Neural progenitor cell (in vitro differentiated cells): ENCODE results near the gene CKMT2. TPM values are rescaled to one million over a fixed set of nuclear protein-coding genes. Genes with fewer than 3 reads are reported as not detected.

Experiments
- DNase-seq: peaks from one replicate; pipeline ENCODE4 v3.0.0-alpha.2; 2016; ENCODE audit warnings: low spot score
- H2AFZ ChIP-seq: fragments of 200-600 bp; sonication (generic); replicated peaks from 2 replicates; pipeline ENCODE4 v1.6.1; 2016; ENCODE audit warnings: antibody characterized with exemption
- H3F3A ChIP-seq: fragments of 200-600 bp; sonication (generic); 2 replicates; pipeline ENCODE4 v1.6.1; 2016; ENCODE audit warnings: antibody characterized with exemption, low read depth
- H3K27ac ChIP-seq: fragments of 200-600 bp; sonication (generic); 2 replicates; pipeline ENCODE4 v1.5.1; 2016; ENCODE audit warnings: mild to moderate bottlenecking
- H3K27me3 ChIP-seq: fragments of 200-600 bp; sonication (generic); 2 replicates; pipeline ENCODE4 v1.6.1; 2016; ENCODE audit warnings: mild to moderate bottlenecking, moderate library complexity
- H3K36me3 ChIP-seq: fragments of 200-600 bp; sonication (generic); 2 replicates; pipeline ENCODE4 v1.5.1; 2016
- H3K4me1 ChIP-seq: fragments of 200-600 bp; sonication (generic); 2 replicates; pipeline ENCODE4 v1.6.1; 2016; ENCODE audit warnings: mixed run types
- H3K4me2 ChIP-seq: fragments of 200-600 bp; sonication (generic); 2 replicates; pipeline ENCODE4 v1.6.1; 2016
- H3K4me3 ChIP-seq: fragments of 200-600 bp; sonication (generic); 2 replicates; pipeline ENCODE4 v1.5.1; 2016
- H3K79me2 ChIP-seq: fragments of 200-600 bp; sonication (generic); 2 replicates; pipeline ENCODE4 v1.6.1; 2016; ENCODE audit warnings: low read depth
- H3K9ac ChIP-seq: fragments of 200-600 bp; sonication (generic); 2 replicates; pipeline ENCODE4 v1.6.1; 2016
- H3K9me3 ChIP-seq: fragments of 200-600 bp; sonication (generic); 2 replicates; pipeline ENCODE4 v1.5.1; 2016; ENCODE audit warnings: low read depth
- H4K20me1 ChIP-seq: fragments of 200-600 bp; sonication (generic); 2 replicates; pipeline ENCODE4 v1.6.1; 2016; ENCODE audit warnings: low read depth
- H3K27ac Mint-ChIP-seq: 3 replicates; pipeline ENCODE4 v1.8.0; 2021; ENCODE audit warnings: mixed read lengths
- H3K27me3 Mint-ChIP-seq: 2 replicates; pipeline ENCODE4 v1.8.0; 2022; ENCODE audit warnings: low read depth, mild to moderate bottlenecking, inconsistent platforms, moderate library complexity, mixed read lengths; ENCODE audit not compliant: insufficient read depth
- H3K36me3 Mint-ChIP-seq: 3 replicates; pipeline ENCODE4 v1.8.0; 2021; ENCODE audit warnings: mixed read lengths
- H3K4me1 Mint-ChIP-seq: 3 replicates; pipeline ENCODE4 v1.8.0; 2021; ENCODE audit warnings: mixed read lengths
- H3K4me3 Mint-ChIP-seq: 3 replicates; pipeline ENCODE4 v1.8.0; 2021; ENCODE audit warnings: mild to moderate bottlenecking, moderate library complexity, mixed read lengths
- H3K9me3 Mint-ChIP-seq: 3 replicates; pipeline ENCODE4 v1.8.0; 2020; ENCODE audit warnings: mixed read lengths
- CTCF ChIP-seq: fragments of 200-600 bp; sonication (generic); IDR thresholded peaks from 2 replicates; pipeline ENCODE4 v1.5.1; 2017; ENCODE audit warnings: antibody characterized with exemption, mild to moderate bottlenecking
- EZH2 ChIP-seq: fragments of 200-600 bp; sonication (generic); IDR thresholded peaks from 2 replicates; pipeline ENCODE4 v1.6.1; 2017; ENCODE audit warnings: antibody characterized with exemption, mild to moderate bottlenecking, moderate library complexity
- EZH2phosphoT487 ChIP-seq: fragments of 200-600 bp; sonication (generic); IDR thresholded peaks from 2 replicates; pipeline ENCODE4 v1.6.1; 2017; ENCODE audit warnings: antibody characterized with exemption
- total RNA-seq: library from RNA; depleted of rRNA; stranded (reverse); fragments of >200 nt; gene quantifications from 2 replicates; pipeline ENCODE4 v1.2.3, GENCODE V29; 2015; ENCODE audit warnings: low replicate concordance

The CKMT2 gene
- total RNA-seq, 1 donor from 2014 or later: not detected

DNA sequence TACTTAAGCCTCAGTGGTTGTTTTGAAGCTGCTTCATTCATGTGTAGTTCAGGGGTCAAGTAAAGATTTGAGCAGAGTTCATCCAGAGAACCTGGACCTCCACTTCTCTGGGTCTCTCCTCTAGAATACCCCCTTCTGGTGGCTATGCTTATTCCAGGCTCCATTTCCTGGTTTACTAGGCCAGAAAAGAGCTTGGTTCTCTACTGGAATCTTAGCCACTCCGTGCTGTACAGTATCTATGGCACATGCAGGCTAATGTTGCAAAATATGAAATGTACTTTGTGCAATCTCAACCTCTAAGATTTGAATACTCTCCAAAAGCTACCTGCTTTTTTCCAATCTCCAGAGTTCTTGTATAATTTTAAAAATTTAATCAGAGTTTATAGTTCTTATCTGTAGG is 50.9 kb downstream of the CKMT2 start:
- H3K27me3 ChIP-seq: no peaks in the 10 kb centered on the region
- H3K4me3 ChIP-seq: no peak overlapping the region
- Mint-ChIP-seq H3K36me3 (peaks cover 15% of the 10 kb centered on the region), H3K4me3 (no peak overlapping the region), H3K4me1 (no peaks in the 10 kb centered on the region), H3K9me3 (peaks cover 23% of the 10 kb centered on the region), H3K27me3 (no peaks in the 10 kb centered on the region), H3K27ac (no peak overlapping the region)
- no peak overlapping the region for H2AFZ ChIP-seq
- no peaks in the 10 kb centered on the region for H3F3A ChIP-seq
- no peaks in the 10 kb centered on the region for H3K9me3 ChIP-seq
- H4K20me1 ChIP-seq: no peaks in the 10 kb centered on the region
- H3K4me1 ChIP-seq: no peaks in the 10 kb centered on the region
- no peak for TF ChIP-seq EZH2phosphoT487
- no peak for TF ChIP-seq CTCF
- TF ChIP-seq EZH2: no peak
- H3K9ac ChIP-seq: no peak overlapping the region
- no peak for DNase-seq
- no peak overlapping the region for H3K4me2 ChIP-seq
- no peak overlapping the region for H3K27ac ChIP-seq
- H3K36me3 ChIP-seq: peaks cover 6% of the 10 kb centered on the region
- peaks cover 66% of the 10 kb centered on the region for H3K79me2 ChIP-seq

- H2AFZ ChIP-seq: no peak overlapping the region
- H3K9me3 Mint-ChIP-seq: peaks cover 27% of the 10 kb centered on the region
- no peak overlapping the region for H3K4me3 ChIP-seq
- H3K9me3 ChIP-seq: no peaks in the 10 kb centered on the region
- H3K27ac ChIP-seq: no peak overlapping the region
- H3K36me3 Mint-ChIP-seq: peaks cover 18% of the 10 kb centered on the region
- no peak overlapping the region for H3K4me2 ChIP-seq
- H3K36me3 ChIP-seq: peaks cover 6% of the 10 kb centered on the region
- H3K27ac Mint-ChIP-seq: no peak overlapping the region
- TF ChIP-seq EZH2phosphoT487: no peak
- H3K4me3 Mint-ChIP-seq: no peak overlapping the region
- H4K20me1 ChIP-seq: no peaks in the 10 kb centered on the region
- no peaks in the 10 kb centered on the region for H3K4me1 ChIP-seq
- no peaks in the 10 kb centered on the region for H3K4me1 Mint-ChIP-seq
- H3K9ac ChIP-seq: no peak overlapping the region
- no peaks in the 10 kb centered on the region for H3K27me3 Mint-ChIP-seq
- no peaks in the 10 kb centered on the region for H3K27me3 ChIP-seq
- H3K79me2 ChIP-seq: peaks cover 87% of the 10 kb centered on the region
- H3F3A ChIP-seq: no peaks in the 10 kb centered on the region
- DNase-seq: peak; percentile 7
Observed at GRCh38 chr5:81286059-81286617, 53.0 kb downstream of the CKMT2 start.

GRCh38 chr5:81288021-81288433 is 54.9 kb downstream of the CKMT2 start:
- no peak for TF ChIP-seq CTCF
- TF ChIP-seq EZH2phosphoT487: no peak
- DNase-seq: no peak
- Histone ChIP-seq H3K9me3 (no peaks in the 10 kb centered on the region), H3K4me3 (no peak overlapping the region), H3K36me3 (peaks cover 5% of the 10 kb centered on the region), H3F3A (no peaks in the 10 kb centered on the region), H3K27me3 (no peaks in the 10 kb centered on the region), H3K4me1 (no peaks in the 10 kb centered on the region), H3K9ac (no peak overlapping the region), H3K79me2 (peaks cover 95% of the 10 kb centered on the region), H3K4me2 (no peak overlapping the region), H3K27ac (no peak overlapping the region), H2AFZ (no peak overlapping the region), H4K20me1 (no peaks in the 10 kb centered on the region)
- no peaks in the 10 kb centered on the region for H3K27me3 Mint-ChIP-seq
- peaks cover 36% of the 10 kb centered on the region for H3K9me3 Mint-ChIP-seq
- no peak overlapping the region for H3K27ac Mint-ChIP-seq
- peaks cover 29% of the 10 kb centered on the region for H3K36me3 Mint-ChIP-seq
- H3K4me1 Mint-ChIP-seq: no peaks in the 10 kb centered on the region
- H3K4me3 Mint-ChIP-seq: no peak overlapping the region

- Histone ChIP-seq H3F3A (no peaks in the 10 kb centered on the region), H3K9ac (no peak overlapping the region), H3K4me2 (no peak overlapping the region), H3K79me2 (peaks cover 98% of the 10 kb centered on the region), H3K4me1 (no peaks in the 10 kb centered on the region), H3K36me3 (no peaks in the 10 kb centered on the region), H2AFZ (no peak overlapping the region), H4K20me1 (no peaks in the 10 kb centered on the region), H3K9me3 (no peaks in the 10 kb centered on the region), H3K27me3 (no peaks in the 10 kb centered on the region), H3K4me3 (no peak overlapping the region), H3K27ac (no peak overlapping the region)
- DNase-seq: no peak
- H3K27ac Mint-ChIP-seq: no peak overlapping the region
- no peaks in the 10 kb centered on the region for H3K4me1 Mint-ChIP-seq
- H3K36me3 Mint-ChIP-seq: peaks cover 34% of the 10 kb centered on the region
- TF ChIP-seq CTCF (no peak), EZH2 (no peak), EZH2phosphoT487 (no peak)
- no peak overlapping the region for H3K4me3 Mint-ChIP-seq
- peaks cover 42% of the 10 kb centered on the region for H3K9me3 Mint-ChIP-seq
- no peaks in the 10 kb centered on the region for H3K27me3 Mint-ChIP-seq
Observed at GRCh38 chr5:81290146-81290545, 57.0 kb downstream of the CKMT2 start.
